ENCODE results near the gene PCDHB16.

Gene PCDHB16

DNA sequence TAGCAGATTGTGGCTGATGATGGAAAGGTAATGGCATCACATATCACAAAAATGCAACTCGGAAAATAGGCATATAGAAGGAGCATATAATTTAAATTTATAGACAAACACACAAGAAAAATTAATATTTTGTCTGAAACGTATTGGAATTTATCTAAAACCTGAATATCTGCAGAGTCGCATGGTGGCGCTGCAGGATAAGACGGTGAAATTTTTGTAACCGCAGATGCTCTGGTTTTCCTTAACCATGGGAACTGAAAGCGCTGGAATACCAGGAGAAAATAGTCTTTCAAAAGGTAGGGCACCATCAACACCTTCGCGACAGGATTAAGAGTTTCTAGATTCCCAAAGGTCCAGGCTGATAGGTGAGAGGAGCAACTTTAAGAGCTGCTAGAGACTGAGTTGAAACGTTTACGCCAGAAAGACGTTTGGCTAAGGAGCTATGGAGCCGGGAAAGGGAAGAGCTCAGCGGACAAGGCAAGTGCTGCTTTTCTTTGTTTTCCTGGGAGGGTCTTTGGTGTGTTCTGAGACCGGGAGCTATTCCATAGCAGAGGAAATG is 52.0 kb downstream of the PCDHB16 start:
- DNase-seq: no peak
